Cardiac muscle cell (in vitro differentiated cells and primary cell): ENCODE results near the gene USP43. TPM values are rescaled to one million over a fixed set of nuclear protein-coding genes. Genes with fewer than 3 reads are reported as not detected.

Source experiments
- DNase-seq, 2 donors: peaks; one replicate each; pipeline versions ENCODE4 v3.0.0 to v3.0.0-alpha.2; 2010 to 2017; ENCODE audit warnings: low read depth in 1 of 2, low spot score in 1 of 2
- H3K27ac ChIP-seq: fragments of 200-600 bp; sonication (generic); 2 replicates; pipeline ENCODE4 v1.5.1; 2016
- H3K27me3 ChIP-seq: fragments of 200-600 bp; sonication (generic); 2 replicates; pipeline ENCODE4 v1.6.0; 2016; ENCODE audit warnings: control low read depth
- H3K36me3 ChIP-seq: fragments of 200-600 bp; sonication (generic); 2 replicates; pipeline ENCODE4 v1.5.1; 2016; ENCODE audit warnings: control low read depth
- H3K4me1 ChIP-seq: fragments of 200-600 bp; sonication (generic); 2 replicates; pipeline ENCODE4 v1.8.1; 2017; ENCODE audit warnings: low read depth, mild to moderate bottlenecking, mixed run types
- H3K4me3 ChIP-seq: fragments of 200-600 bp; sonication (generic); 2 replicates; pipeline ENCODE4 v1.5.1; 2016; ENCODE audit warnings: mild to moderate bottlenecking
- H3K9me3 ChIP-seq: fragments of 200-600 bp; sonication (generic); 2 replicates; pipeline ENCODE4 v1.5.1; 2017; ENCODE audit warnings: low read depth, mild to moderate bottlenecking, control low read depth
- CTCF ChIP-seq: IDR thresholded peaks from 2 replicates; pipeline ENCODE4 v1.5.1; 2012; ENCODE audit warnings: low read depth, mild to moderate bottlenecking, low read length
- polyA plus RNA-seq: library from polyadenylated mRNA; unstranded; fragments of >200 nt; fragmentation: Nextera tagmentation; extraction: Ambion mirVana; gene quantifications from 2 replicates; pipeline ENCODE4 v1.2.1, GENCODE V29; 2016
- total RNA-seq: library from RNA; depleted of rRNA; stranded (reverse); fragments of >200 nt; gene quantifications from 2 replicates; pipeline ENCODE4 v1.2.3, GENCODE V29; 2016

Gene USP43
- total and polyA plus RNA-seq, 2 experiments from 2014 or later: 1.7 to 2.8 TPM

- Histone ChIP-seq H3K27me3 (peaks cover 8% of the 10 kb centered on the region), H3K4me1 (no peaks in the 10 kb centered on the region), H3K36me3 (no peaks in the 10 kb centered on the region), H3K4me3 (no peak overlapping the region), H3K9me3 (no peaks in the 10 kb centered on the region), H3K27ac (no peak overlapping the region)
- no peak for DNase-seq
- TF ChIP-seq CTCF: no peak
These were observed 122.2 kb downstream of the USP43 start for GRCh38 chr17:9767432-9767991.

- H3K9me3 ChIP-seq: no peaks in the 10 kb centered on the region
- H3K36me3 ChIP-seq: no peaks in the 10 kb centered on the region
- no peak overlapping the region for H3K27ac ChIP-seq
- TF ChIP-seq CTCF: peak; percentile 40
- no peak overlapping the region for H3K4me3 ChIP-seq
- DNase-seq: peak; percentile 46 to 55
- no peaks in the 10 kb centered on the region for H3K4me1 ChIP-seq
- H3K27me3 ChIP-seq: peaks cover 8% of the 10 kb centered on the region
These were observed 123.1 kb downstream of the USP43 start for GRCh38 chr17:9768381-9768934.

DNA sequence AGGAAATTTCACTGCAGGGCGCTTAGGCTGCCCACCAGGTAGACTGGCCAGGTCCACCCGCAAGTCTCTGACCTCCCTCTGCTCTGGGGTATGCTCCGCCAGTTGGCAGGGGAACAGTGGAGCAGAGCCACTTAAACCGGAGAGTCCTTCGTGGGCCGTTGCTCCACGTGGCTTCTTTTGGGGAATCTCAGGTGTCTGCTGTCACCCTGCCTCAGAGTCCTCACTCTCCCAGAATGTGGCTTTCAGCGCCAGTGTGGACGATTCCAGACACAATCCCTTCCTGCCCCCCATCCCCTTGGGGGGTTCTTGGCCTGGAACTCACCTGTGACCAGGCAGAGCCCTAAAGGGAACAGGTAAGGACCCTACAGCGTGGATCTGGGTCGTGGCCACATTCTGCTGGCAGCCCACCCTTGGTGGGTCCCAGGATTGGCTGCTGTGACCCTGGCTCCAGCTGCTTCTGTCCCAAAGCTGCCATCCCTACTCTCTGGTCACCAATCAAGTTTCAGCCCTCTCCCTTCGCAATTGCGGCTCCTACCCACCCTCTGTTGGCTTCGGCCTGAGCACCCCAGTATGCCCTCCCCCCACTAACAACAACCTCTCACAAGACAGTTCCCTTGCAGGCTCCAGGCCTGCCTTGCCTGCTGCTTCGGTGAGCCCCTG, 123.8 kb downstream of the USP43 start:
- peaks cover 6% of the 10 kb centered on the region for H3K27me3 ChIP-seq
- H3K4me3 ChIP-seq: no peak overlapping the region
- H3K36me3 ChIP-seq: no peaks in the 10 kb centered on the region
- TF ChIP-seq CTCF: no peak
- H3K27ac ChIP-seq: no peak overlapping the region
- no peaks in the 10 kb centered on the region for H3K4me1 ChIP-seq
- H3K9me3 ChIP-seq: no peaks in the 10 kb centered on the region
- no peak for DNase-seq

GRCh38 chr17:9771465-9771864, 126.1 kb downstream of the USP43 start:
- Histone ChIP-seq H3K27me3 (no peaks in the 10 kb centered on the region), H3K27ac (no peak overlapping the region), H3K9me3 (no peaks in the 10 kb centered on the region), H3K36me3 (no peaks in the 10 kb centered on the region), H3K4me3 (no peak overlapping the region), H3K4me1 (no peaks in the 10 kb centered on the region)
- TF ChIP-seq CTCF: no peak
- DNase-seq: no peak

GRCh38 chr17:9772658-9773057, 127.3 kb downstream of the USP43 start:
- Histone ChIP-seq H3K27me3 (no peaks in the 10 kb centered on the region), H3K9me3 (no peaks in the 10 kb centered on the region), H3K27ac (no peak overlapping the region), H3K36me3 (no peaks in the 10 kb centered on the region), H3K4me3 (no peak overlapping the region), H3K4me1 (no peaks in the 10 kb centered on the region)
- TF ChIP-seq CTCF: no peak
- no peak for DNase-seq
